K562 (cell line): ENCODE measurements around the gene TNPO2. TPM values are rescaled to one million over a fixed set of nuclear protein-coding genes. Genes with fewer than 3 reads are reported as not detected.

Experiments used
- FUS ChIP-seq: fragments of 200-400 bp; formaldehyde crosslinking; optimal IDR thresholded peaks from 2 replicates; pipeline ENCODE3; 2017; ENCODE audit warnings: low read depth, low read length
- GTF2E2 ChIP-seq: fragments of 200-800 bp; sonication (Bioruptor generic); IDR thresholded peaks from 2 replicates; pipeline ENCODE4 v1.6.1; 2016; ENCODE audit warnings: missing genetic modification characterization, missing compliant biosample characterization
- KLF10 ChIP-seq: fragments of 250-450 bp; sonication (Bioruptor Pico); IDR thresholded peaks from 2 replicates; pipeline ENCODE4 v1.6.1; 2021; ENCODE audit warnings: matching md5 sums
- SNRNP70 ChIP-seq: fragments of 200-400 bp; formaldehyde crosslinking; optimal IDR thresholded peaks from 2 replicates; pipeline ENCODE3; 2017; ENCODE audit warnings: low read depth, low read length
- polyA plus RNA-seq, 8 experiments: library from polyadenylated mRNA; depleted of rRNA in 4 of 8; stranded (reverse) in 5 of 8; unstranded in 3 of 8; fragments of >200 nt; fragmentation: Nextera tagmentation in 2 of 8; fragmentation: Illumina TruSeq in 1 of 8; extraction: Ambion mirVana in 2 of 8; extraction: Trizol in 1 of 8; gene quantifications; 2 replicates each; pipeline versions ENCODE4 v1.2.1 to v1.2.3, GENCODE V29; 2011 to 2014; ENCODE audit warnings: inconsistent platforms in 1 of 8, missing spikeins in 1 of 8
- total RNA-seq, 7 experiments: library from RNA; depleted of rRNA in 6 of 7; stranded (reverse); fragments of >200 nt in 6 of 7; fragmentation: Illumina TruSeq in 2 of 7; extraction: Trizol in 2 of 7; gene quantifications; 2 replicates each; pipeline versions ENCODE4 v1.2.1 to v1.2.3, GENCODE V29; 2011 to 2021; ENCODE audit warnings: low replicate concordance in 1 of 7
- TF ChIP-seq, protein P1 (sequence below), 2 experiments: fragments of 450-650 bp; IDR thresholded peaks; 2 replicates each; pipeline ENCODE4 v1.6.1; 2016; ENCODE audit warnings: mild to moderate bottlenecking in 2 of 2, borderline replicate concordance in 1 of 2, low read depth in 1 of 2, moderate library complexity in 1 of 2

Gene TNPO2
- total and polyA plus RNA-seq, 9 of the 15 experiments (the other 6 are each of a cell fraction or from before 2014, with no cell fraction given) = 6.0 to 126 (median 53.8) TPM

DNA sequence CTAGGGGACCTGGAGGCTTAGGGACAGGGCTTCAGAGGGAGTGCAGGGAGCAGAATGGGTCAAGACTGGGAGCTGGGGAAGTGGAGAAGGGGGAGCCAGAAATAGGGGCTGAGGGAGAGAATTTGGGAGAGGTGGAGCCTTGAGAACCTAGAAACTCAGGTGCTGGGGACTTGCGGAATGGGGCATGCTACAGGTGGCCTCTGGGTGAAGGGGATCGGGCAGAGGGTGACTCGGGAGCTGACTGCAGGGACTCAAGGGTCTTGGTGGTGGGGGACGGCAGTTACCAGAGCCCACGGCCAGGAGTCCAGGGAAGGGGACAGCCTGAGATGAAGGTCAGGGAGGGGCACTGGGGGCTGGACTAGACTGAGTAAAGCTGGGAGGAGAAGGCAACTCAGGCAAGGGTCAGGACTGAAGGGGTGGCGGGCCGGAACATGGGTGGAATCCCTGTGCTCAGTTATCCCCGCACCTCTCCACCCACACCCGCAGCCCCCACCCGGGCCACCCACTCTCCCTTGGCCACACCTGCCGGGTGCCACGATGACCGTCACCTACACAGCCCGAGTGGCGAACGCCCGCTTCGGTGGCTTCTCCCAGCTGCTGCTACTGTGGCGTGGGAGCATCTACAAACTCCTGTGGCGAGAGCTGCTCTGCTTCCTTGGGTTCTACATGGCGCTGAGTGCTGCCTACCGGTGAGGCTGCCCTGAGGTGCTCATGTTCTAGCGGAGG is 28.5 kb upstream of the TNPO2 start (continued):
- TF ChIP-seq, protein P1, sequence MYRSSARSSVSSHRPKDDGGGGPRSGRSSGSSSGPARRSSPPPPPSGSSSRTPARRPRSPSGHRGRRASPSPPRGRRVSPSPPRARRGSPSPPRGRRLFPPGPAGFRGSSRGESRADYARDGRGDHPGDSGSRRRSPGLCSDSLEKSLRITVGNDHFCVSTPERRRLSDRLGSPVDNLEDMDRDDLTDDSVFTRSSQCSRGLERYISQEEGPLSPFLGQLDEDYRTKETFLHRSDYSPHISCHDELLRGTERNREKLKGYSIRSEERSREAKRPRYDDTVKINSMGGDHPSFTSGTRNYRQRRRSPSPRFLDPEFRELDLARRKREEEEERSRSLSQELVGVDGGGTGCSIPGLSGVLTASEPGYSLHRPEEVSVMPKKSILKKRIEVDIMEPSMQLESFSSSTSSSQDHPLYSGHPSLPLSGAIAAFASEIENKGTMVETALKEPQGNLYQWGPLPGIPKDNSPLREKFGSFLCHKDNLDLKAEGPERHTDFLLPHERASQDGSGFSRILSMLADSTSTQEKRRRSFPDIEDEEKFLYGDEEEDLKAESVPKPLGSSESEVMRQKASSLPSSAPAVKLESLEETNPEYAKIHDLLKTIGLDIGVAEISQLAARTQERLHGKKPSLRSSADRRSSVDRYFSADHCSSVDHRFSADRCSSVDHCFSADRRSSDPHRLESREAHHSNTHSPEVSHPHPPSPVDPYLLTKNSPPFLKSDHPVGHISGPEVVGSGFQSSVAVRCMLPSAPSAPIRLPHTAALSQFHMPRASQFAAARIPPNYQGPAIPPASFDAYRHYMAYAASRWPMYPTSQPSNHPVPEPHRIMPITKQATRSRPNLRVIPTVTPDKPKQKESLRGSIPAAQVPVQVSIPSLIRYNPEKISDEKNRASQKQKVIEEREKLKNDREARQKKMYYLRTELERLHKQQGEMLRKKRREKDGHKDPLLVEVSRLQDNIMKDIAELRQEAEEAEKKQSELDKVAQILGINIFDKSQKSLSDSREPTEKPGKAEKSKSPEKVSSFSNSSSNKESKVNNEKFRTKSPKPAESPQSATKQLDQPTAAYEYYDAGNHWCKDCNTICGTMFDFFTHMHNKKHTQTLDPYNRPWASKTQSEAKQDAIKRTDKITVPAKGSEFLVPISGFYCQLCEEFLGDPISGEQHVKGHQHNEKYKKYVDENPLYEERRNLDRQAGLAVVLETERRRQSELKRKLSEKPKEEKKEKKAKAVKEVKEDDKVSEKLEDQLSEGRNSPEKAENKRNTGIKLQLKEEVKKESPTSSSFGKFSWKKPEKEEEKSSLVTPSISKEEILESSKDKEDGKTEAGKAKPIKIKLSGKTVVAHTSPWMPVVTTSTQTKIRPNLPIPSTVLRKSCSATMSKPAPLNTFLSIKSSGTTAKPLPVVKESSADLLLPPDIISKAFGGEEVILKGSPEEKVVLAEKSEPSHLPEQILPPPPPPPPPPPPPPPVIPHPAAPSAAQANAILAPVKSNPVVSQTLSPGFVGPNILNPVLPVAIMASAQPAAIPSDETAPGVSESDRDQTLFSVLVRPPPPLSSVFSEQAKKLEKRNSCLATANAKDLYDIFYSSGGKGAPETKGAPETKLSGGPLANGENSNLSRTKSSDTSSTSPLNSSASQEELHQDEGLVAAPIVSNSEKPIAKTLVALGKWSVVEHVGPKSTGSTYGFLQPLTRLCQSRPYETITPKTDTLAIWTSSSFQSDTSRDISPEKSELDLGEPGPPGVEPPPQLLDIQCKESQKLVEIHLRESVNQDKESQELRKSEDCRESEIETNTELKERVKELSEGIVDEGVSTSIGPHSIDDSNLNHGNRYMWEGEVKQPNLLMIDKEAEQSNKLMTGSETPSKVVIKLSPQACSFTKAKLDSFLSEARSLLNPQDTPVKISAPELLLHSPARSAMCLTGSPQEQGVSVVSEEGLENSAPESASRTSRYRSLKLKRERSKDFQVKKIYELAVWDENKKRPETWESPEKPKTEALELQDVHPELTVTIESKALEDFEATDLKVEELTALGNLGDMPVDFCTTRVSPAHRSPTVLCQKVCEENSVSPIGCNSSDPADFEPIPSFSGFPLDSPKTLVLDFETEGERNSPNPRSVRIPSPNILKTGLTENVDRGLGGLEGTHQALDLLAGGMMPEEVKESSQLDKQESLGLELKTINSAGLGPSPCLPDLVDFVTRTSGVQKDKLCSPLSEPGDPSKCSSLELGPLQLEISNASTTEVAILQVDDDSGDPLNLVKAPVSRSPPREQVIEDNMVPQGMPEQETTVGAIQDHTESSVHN (IDR thresholded peaks at IDR 0.05; ENCODE audit: borderline replicate concordance in 1 of 2, low read depth in 1 of 2) = no peak
- TF ChIP-seq GTF2E2 (tag) (no peak), KLF10 (CRISPR knock-in tag) (no peak), SNRNP70 (no peak), FUS (no peak)
